Right ventricle myocardium superior (tissue), 1 donor: ENCODE measurements around the gene GRHL1. TPM values are rescaled to one million over a fixed set of nuclear protein-coding genes. Genes with fewer than 3 reads are reported as not detected.

ENCODE experiments used
- ATAC-seq: fragments of 200-7000 bp; cut with Tn5 transposase; one replicate; pipeline ENCODE4 v1.9.1; 2020; ENCODE audit warnings: mild to moderate bottlenecking; ENCODE audit not compliant: poor library complexity
- DNase-seq: peaks from one replicate; pipeline ENCODE4 v3.0.0-alpha.2; 2020
- intact Hi-C: fragments of 100-400 bp; cut with DNase I; formaldehyde crosslinking; loops from one replicate; pipeline ENCODE4 v1.11.2; 2022
- total RNA-seq: library from RNA; stranded (reverse); fragmentation: NEBNext Ultra II Directional; extraction: Animal tissue kit (Norgen Biotek cat#: 25700); gene quantifications from one replicate; pipeline ENCODE4 v1.2.1, GENCODE V29; 2021
- donor health status: DM: no; HTN: yes; CAD: no; lungs with severe emphysema.

The GRHL1 gene
- total RNA-seq, 1 donor from 2014 or later: 1.0 TPM

GRCh38 chr2:9984871-9985480, 33.5 kb downstream of the GRHL1 start:
- peak; percentile 21 for ATAC-seq
- no peak for DNase-seq
- intact Hi-C loops: loop anchor here (5.0 kb wide), 1 partner anchor 62 kb away; no protein-coding TSS in a partner anchor

- intact Hi-C loops: no loop called here
- ATAC-seq: no peak
- DNase-seq: no peak
These were observed 34.2 kb downstream of the GRHL1 start for GRCh38 chr2:9985531-9986328.

- DNase-seq (no peak), ATAC-seq (no peak)
- intact Hi-C loops: no loop called here
These were observed 36.8 kb downstream of the GRHL1 start for GRCh38 chr2:9988320-9988719.

- intact Hi-C loops: loop anchor here (5.0 kb wide), 1 partner anchor 52 kb away; the partner anchor contains the start of gene KLF11
- DNase-seq (peak; percentile 76), ATAC-seq (peak; percentile 62)
These were observed 39.2 kb downstream of the GRHL1 start for GRCh38 chr2:9990736-9991135.

- DNase-seq: no peak
- ATAC-seq: peak; percentile 21
- intact Hi-C loops: loop anchor here (5.0 kb wide), 1 partner anchor 51 kb away; the partner anchor contains the start of gene KLF11
These were observed 39.7 kb downstream of the GRHL1 start for GRCh38 chr2:9991221-9991620.

GRCh38 chr2:9991829-9992273, 40.4 kb downstream of the GRHL1 start:
- DNase-seq: no peak

GRCh38 chr2:9992427-9993187, 41.1 kb downstream of the GRHL1 start:
- ATAC-seq: no peak
- intact Hi-C loops: loop anchor here (5.0 kb wide), 1 partner anchor 50 kb away; the partner anchor contains the start of gene KLF11
- no peak for DNase-seq

More at GRCh38 chr2:9991829-9992273, 40.4 kb downstream of the GRHL1 start:
- intact Hi-C loops: loop anchor here (5.0 kb wide), 1 partner anchor 50 kb away; the partner anchor contains the start of gene KLF11
- ATAC-seq: peak; percentile 67

GRCh38 chr2:9993488-9994165, 42.1 kb downstream of the GRHL1 start:
- DNase-seq: no peak
- intact Hi-C loops: loop anchor here (5.0 kb wide), 1 partner anchor 49 kb away; the partner anchor contains the start of gene KLF11
- ATAC-seq: peak; percentile 74

- intact Hi-C loops: loop anchor here (5.0 kb wide), 1 partner anchor 48 kb away; the partner anchor contains the start of gene KLF11
- ATAC-seq: no peak
These were observed 43.0 kb downstream of the GRHL1 start for GRCh38 chr2:9994462-9994861.

GRCh38 chr2:9995059-9995458, 43.6 kb downstream of the GRHL1 start:
- intact Hi-C loops: no loop called here
- ATAC-seq (no peak), DNase-seq (no peak)

More at GRCh38 chr2:9994462-9994861, 43.0 kb downstream of the GRHL1 start:
- DNase-seq: no peak

GRCh38 chr2:9996321-9996720, 44.8 kb downstream of the GRHL1 start:
- intact Hi-C loops: no loop called here
- DNase-seq: no peak
- ATAC-seq: no peak

GRCh38 chr2:9997936-9998335, 46.4 kb downstream of the GRHL1 start:
- DNase-seq: no peak

GRCh38 chr2:9998916-9999654, 47.6 kb downstream of the GRHL1 start:
- intact Hi-C loops: no loop called here
- DNase-seq (no peak), ATAC-seq (no peak)

More at GRCh38 chr2:9997936-9998335, 46.4 kb downstream of the GRHL1 start:
- ATAC-seq: no peak
- intact Hi-C loops: no loop called here

GRCh38 chr2:9999693-10000092, 48.2 kb downstream of the GRHL1 start:
- DNase-seq (no peak), ATAC-seq (no peak)
- intact Hi-C loops: no loop called here

- intact Hi-C loops: no loop called here
- no peak for DNase-seq
- no peak for ATAC-seq
These were observed 49.0 kb downstream of the GRHL1 start for GRCh38 chr2:10000541-10000940.

- no peak for ATAC-seq
- intact Hi-C loops: no loop called here
- DNase-seq: no peak
These were observed 50.1 kb downstream of the GRHL1 start for GRCh38 chr2:10001586-10001985.

- no peak for DNase-seq
- intact Hi-C loops: no loop called here
- ATAC-seq: no peak
These were observed 50.6 kb downstream of the GRHL1 start for GRCh38 chr2:10002109-10002508.

- no peak for DNase-seq
- ATAC-seq: no peak
- intact Hi-C loops: no loop called here
These were observed 51.2 kb downstream of the GRHL1 start for GRCh38 chr2:10002681-10003080.
